Chondrocyte (in vitro differentiated cells): ENCODE measurements around the gene DRAM2. TPM values are rescaled to one million over a fixed set of nuclear protein-coding genes. Genes with fewer than 3 reads are reported as not detected.

ENCODE experiments used
- DNase-seq: peaks from one replicate; pipeline ENCODE4 v3.0.0; 2021; ENCODE audit warnings: mixed read lengths, low spot score
- H3K27ac Mint-ChIP-seq: one replicate; pipeline ENCODE4 v1.8.0; 2021; ENCODE audit warnings: mild to moderate bottlenecking, moderate library complexity, mixed read lengths; ENCODE audit not compliant: unreplicated experiment
- H3K27me3 Mint-ChIP-seq: 2 replicates; pipeline ENCODE4 v1.8.0; 2021; ENCODE audit warnings: low read depth, mixed read lengths
- H3K36me3 Mint-ChIP-seq: 2 replicates; pipeline ENCODE4 v1.8.0; 2021; ENCODE audit warnings: low read depth, mixed read lengths
- H3K4me1 Mint-ChIP-seq: 2 replicates; pipeline ENCODE4 v1.8.0; 2021; ENCODE audit warnings: low read depth, mild to moderate bottlenecking, mixed read lengths
- H3K4me3 Mint-ChIP-seq: one replicate; pipeline ENCODE4 v1.8.0; 2021; ENCODE audit warnings: mild to moderate bottlenecking, moderate library complexity, mixed read lengths; ENCODE audit not compliant: unreplicated experiment
- H3K9me3 Mint-ChIP-seq: 2 replicates; pipeline ENCODE4 v1.8.0; 2021; ENCODE audit warnings: low read depth, mixed read lengths
- total RNA-seq: library from RNA; stranded (reverse); gene quantifications from 3 replicates; pipeline ENCODE4 v1.2.1, GENCODE V29; 2021
- TF ChIP-seq, protein P1 (sequence below): fragments of 200-600 bp; sonication (generic); IDR thresholded peaks from 2 replicates; pipeline ENCODE4 v1.5.0; 2021; ENCODE audit warnings: antibody characterized with exemption, mild to moderate bottlenecking, moderate library complexity

DRAM2 gene
- total RNA-seq, 1 donor from 2014 or later = 26.0 TPM

DNA sequence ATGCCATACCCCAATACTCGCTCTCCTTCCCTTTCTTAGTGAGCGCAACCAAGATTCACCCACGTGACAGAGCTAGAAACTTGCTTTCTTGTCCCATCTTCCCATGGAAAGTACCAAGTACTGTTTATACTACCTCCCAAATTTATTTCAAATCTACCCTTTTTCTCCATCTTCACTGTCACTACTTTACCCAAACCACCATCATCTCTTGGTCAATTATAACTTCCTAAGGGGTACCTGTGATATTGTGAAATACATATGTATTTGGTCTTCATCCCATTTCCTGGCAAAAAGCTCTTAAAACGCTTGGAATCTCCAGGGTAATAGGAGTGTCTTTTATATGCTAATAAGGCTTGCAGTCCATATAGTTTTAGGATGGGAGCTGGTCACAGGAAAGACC, 8.2 kb downstream of the DRAM2 start:
- H3K27ac Mint-ChIP-seq = no peak overlapping the region
- no peaks in the 10 kb centered on the region for H3K9me3 Mint-ChIP-seq
- no peak overlapping the region for H3K4me3 Mint-ChIP-seq
- H3K27me3 Mint-ChIP-seq = no peaks in the 10 kb centered on the region
- peaks cover 24% of the 10 kb centered on the region for H3K36me3 Mint-ChIP-seq
- DNase-seq = no peak
- H3K4me1 Mint-ChIP-seq = no peaks in the 10 kb centered on the region
- TF ChIP-seq, protein P1, sequence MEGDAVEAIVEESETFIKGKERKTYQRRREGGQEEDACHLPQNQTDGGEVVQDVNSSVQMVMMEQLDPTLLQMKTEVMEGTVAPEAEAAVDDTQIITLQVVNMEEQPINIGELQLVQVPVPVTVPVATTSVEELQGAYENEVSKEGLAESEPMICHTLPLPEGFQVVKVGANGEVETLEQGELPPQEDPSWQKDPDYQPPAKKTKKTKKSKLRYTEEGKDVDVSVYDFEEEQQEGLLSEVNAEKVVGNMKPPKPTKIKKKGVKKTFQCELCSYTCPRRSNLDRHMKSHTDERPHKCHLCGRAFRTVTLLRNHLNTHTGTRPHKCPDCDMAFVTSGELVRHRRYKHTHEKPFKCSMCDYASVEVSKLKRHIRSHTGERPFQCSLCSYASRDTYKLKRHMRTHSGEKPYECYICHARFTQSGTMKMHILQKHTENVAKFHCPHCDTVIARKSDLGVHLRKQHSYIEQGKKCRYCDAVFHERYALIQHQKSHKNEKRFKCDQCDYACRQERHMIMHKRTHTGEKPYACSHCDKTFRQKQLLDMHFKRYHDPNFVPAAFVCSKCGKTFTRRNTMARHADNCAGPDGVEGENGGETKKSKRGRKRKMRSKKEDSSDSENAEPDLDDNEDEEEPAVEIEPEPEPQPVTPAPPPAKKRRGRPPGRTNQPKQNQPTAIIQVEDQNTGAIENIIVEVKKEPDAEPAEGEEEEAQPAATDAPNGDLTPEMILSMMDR = no peak

DNA sequence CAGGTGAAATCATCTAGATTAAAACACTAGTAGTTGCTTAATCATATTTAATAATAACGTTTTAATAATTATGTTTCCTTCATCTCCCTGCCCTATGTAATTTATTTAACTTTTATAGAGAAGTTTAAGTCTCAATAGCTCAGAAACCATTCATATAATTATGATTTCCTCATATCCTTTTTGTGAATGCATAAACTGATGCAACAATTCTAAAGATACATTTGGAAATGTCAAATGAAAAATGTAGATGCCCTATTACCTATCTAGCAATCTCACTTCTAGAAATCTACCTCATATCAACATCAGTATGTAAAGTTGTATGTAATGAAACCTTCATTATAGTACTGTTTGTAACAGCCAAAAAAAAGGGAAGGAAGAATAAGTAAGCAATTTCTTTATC, 10.5 kb downstream of the DRAM2 start:
- no peaks in the 10 kb centered on the region for H3K9me3 Mint-ChIP-seq
- TF ChIP-seq, protein P1 = no peak
- H3K4me1 Mint-ChIP-seq = no peaks in the 10 kb centered on the region
- H3K27me3 Mint-ChIP-seq = no peaks in the 10 kb centered on the region
- DNase-seq = no peak
- H3K27ac Mint-ChIP-seq = no peak overlapping the region
- H3K36me3 Mint-ChIP-seq = peaks cover 22% of the 10 kb centered on the region
- no peak overlapping the region for H3K4me3 Mint-ChIP-seq

DNA sequence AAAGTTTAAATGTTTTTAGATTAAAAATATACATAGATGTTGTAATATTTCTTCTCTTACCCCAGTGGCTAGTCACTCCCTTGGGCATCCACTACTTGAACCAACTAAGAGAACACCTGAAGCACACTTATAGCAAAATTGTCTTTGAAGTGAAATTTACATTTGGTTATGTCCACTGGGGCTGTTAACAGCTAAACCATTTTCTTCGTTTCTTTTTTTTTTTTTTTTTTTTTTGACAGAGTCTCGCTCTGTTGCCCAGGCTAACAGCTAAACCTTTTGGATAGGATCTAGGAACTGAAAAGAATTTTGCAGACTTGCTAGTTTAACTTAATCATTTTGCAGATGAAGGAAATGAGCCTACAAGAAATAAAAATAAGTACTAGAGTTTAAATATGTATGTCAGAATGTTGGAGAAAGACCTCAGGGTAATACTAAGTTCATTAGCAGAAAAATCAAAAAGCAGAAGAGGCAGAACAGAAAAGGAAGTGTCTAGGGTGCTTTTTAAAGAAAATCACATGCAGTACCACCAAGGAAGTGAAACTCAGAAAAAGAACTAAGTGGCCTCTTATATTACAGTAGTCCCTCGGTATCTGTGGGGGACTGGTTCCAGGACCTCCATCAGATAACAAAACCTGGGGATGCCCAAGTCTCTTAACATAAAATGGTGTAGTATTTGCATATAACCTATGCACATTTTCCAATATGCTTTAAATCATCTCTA, 11.8 kb downstream of the DRAM2 start:
- no peak for DNase-seq
- TF ChIP-seq, protein P1 = no peak
- Mint-ChIP-seq H3K9me3 (no peaks in the 10 kb centered on the region), H3K4me1 (no peaks in the 10 kb centered on the region), H3K36me3 (peaks cover 30% of the 10 kb centered on the region), H3K27me3 (no peaks in the 10 kb centered on the region), H3K27ac (no peak overlapping the region), H3K4me3 (no peak overlapping the region)

DNA sequence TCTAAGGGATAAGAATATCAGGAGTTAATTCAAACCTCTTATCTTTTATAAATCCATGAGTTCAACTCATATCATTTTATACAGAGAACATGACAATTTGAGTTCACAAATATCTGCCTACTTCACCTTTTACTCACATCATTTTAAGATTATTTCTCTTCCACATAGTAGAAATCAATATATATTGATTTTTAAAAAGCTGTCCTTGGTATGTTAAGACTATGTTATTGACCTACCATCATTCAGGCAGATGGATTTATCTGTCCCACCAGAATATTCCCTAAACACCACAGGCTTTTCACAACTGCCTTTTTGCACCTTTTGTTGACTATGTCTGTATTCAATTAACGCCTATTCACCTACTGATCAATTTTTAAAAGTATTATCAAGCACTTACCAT, 13.5 kb downstream of the DRAM2 start:
- Mint-ChIP-seq H3K4me1 (no peaks in the 10 kb centered on the region), H3K9me3 (no peaks in the 10 kb centered on the region), H3K4me3 (no peak overlapping the region), H3K27me3 (no peaks in the 10 kb centered on the region), H3K36me3 (peaks cover 31% of the 10 kb centered on the region), H3K27ac (no peak overlapping the region)
- DNase-seq = no peak
- TF ChIP-seq, protein P1 = no peak

DNA sequence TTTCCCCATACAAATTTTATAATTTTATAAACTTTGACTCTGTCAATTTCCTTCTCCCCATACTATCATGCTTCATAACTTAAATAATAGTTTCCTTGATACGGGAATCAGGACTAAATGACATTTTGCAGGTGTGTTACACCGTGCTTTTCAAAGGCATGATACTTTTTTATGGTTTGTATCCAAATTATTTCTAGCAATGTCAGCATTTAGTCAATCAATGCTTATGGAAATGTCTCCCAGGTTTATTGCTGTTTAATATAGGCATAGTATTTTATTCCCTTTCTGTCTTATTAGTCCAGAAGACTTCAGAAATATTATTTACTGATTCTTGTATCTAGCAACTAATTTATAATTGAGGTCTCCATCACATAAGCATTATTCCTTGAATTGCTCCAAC, 23.4 kb downstream of the DRAM2 start:
- no peak for DNase-seq
- TF ChIP-seq, protein P1 = no peak

More for the DNA sequence above, 23.4 kb downstream of the DRAM2 start:
- Mint-ChIP-seq H3K4me3 (no peak overlapping the region), H3K36me3 (peaks cover 24% of the 10 kb centered on the region), H3K9me3 (no peaks in the 10 kb centered on the region), H3K4me1 (no peaks in the 10 kb centered on the region), H3K27ac (no peak overlapping the region), H3K27me3 (no peaks in the 10 kb centered on the region)
